Sciatic nerve (tissue), 2 donors: ENCODE data around the gene TM9SF4. TPM values are rescaled to one million over a fixed set of nuclear protein-coding genes. Genes with fewer than 3 reads are reported as not detected.
A peak's percentile ranks its signal among the peaks of the same experiment; 100 is the strongest.
"Not testable (repeated sequence)": the region's sequence is repeated elsewhere in the genome, so short reads cannot be mapped to it uniquely, and the experiment has no call there.

Source experiments
- ATAC-seq: fragments of 200-7000 bp; cut with Tn5 transposase; one replicate; pipeline ENCODE4 v1.9.1; 2020; ENCODE audit warnings: mild to moderate bottlenecking, moderate library complexity
- DNase-seq: peaks from one replicate; pipeline ENCODE4 v3.0.0-alpha.2; 2020; ENCODE audit warnings: low spot score
- intact Hi-C: fragments of 100-400 bp; cut with DNase I; formaldehyde crosslinking; loops from one replicate; pipeline ENCODE4 v1.14.2; 2022
- total RNA-seq: library from RNA; stranded (reverse); fragmentation: NEBNext Ultra II Directional; extraction: Animal tissue kit (Norgen Biotek cat#: 25700); gene quantifications from one replicate; pipeline ENCODE4 v1.2.1, GENCODE V29; 2021
- donor health status: DM: no; HTN: no; CAD: no.
- donor health status: DM: no; HTN: no; CAD: no.

Gene TM9SF4
- total RNA-seq, 1 donor from 2014 or later = 42.9 TPM

DNA sequence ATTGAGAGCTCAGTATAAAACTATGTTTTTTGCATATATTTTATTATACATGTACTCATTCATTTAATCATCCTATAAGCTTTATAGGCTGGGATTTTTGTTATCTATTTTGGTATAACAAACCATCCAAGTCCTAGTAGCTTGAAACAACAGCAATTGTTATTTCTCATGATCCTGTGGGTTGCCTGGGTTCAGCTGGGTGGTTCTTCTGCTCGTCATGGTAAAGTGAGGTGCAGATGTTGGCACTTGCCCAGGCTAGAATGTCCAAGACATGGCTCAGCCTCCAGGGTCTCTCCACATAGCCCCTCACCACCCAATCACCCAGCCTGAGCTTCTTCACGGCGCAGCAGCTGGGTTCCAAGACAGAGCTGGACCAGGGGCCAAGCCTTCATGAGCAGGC, 20.8 kb upstream of the TM9SF4 start:
- no peak for DNase-seq
- intact Hi-C loops = no loop called here

DNA sequence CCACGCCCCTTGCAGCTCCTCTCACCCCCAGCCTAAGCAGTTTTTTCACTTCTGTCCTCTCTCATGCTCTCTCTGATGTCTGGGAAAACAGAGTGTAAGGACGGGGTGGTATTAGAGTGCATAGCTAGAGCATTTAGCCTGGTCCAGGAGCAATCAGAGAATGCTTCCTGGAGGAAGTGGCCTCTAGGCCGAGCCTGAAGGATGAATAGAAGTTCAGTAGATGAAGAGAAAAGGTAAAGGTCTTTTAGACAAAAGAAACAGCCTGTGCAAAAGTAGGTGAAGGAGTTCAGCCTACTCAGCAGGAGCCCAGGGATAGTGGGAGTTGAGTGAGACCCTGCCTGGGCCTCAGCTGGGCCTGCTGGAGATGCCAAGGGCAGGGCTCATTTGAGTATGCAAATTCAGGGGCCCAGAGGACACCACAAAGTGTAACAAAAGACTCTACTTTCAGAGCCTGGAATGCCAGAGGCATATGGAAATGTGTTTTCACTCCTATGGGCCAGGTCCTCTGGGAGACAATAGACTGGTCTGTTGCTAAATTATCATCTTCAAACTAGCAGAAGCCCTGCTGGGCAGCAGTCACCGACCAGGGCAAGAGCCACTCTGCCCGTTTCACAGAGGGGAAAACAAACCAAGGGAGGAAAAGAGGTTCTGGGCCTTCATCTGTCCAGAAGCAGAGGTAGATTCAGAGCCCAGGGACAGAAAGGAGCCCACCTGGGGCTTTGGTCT, 19.7 kb upstream of the TM9SF4 start:
- intact Hi-C loops = no loop called here
- DNase-seq (no peak), ATAC-seq (no peak)

More for the DNA sequence above, 20.8 kb upstream of the TM9SF4 start:
- ATAC-seq = no peak

- ATAC-seq = peak; percentile 79
- intact Hi-C loops = no loop called here
- DNase-seq = peak; percentile 87
Observed at GRCh38 chr20:32091888-32092346, 17.6 kb upstream of the TM9SF4 start.

- intact Hi-C loops = no loop called here
- ATAC-seq = no peak
- DNase-seq = peak; percentile 47
Observed at GRCh38 chr20:32098786-32099185, 10.7 kb upstream of the TM9SF4 start.

GRCh38 chr20:32108814-32109391, 611 bp upstream of the TM9SF4 start:
- DNase-seq (no peak), ATAC-seq (no peak)
- intact Hi-C loops = no loop called here

GRCh38 chr20:32110173-32110704, 725 bp downstream of the TM9SF4 start:
- DNase-seq (no peak), ATAC-seq (no peak)
- intact Hi-C loops = no loop called here

DNA sequence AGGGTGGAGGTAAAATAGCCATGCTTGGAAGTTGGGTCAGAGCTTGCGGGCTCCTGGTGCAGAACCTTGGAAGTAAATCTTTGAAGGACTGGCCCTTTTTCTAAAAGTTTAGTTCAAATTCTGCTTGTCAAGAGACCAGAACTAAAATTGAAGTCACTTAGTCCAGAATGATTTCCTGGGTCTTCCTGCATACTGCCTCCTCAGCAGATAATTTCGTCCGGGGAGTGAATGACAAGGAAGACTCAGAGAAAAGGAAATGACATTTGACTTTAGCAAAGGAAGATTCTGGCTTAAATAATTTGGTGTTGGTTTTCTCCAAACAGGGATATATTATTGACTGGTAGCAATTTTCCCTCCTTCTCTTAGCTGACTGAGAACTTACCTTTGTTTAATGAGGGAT, 1.2 kb downstream of the TM9SF4 start:
- no peak for DNase-seq
- intact Hi-C loops = no loop called here
- no peak for ATAC-seq

GRCh38 chr20:32111156-32111686, 1.7 kb downstream of the TM9SF4 start:
- DNase-seq = no peak
- intact Hi-C loops = no loop called here
- ATAC-seq = no peak

- intact Hi-C loops = no loop called here
- ATAC-seq = no peak
Observed at GRCh38 chr20:32111753-32112152, 2.2 kb downstream of the TM9SF4 start.

DNA sequence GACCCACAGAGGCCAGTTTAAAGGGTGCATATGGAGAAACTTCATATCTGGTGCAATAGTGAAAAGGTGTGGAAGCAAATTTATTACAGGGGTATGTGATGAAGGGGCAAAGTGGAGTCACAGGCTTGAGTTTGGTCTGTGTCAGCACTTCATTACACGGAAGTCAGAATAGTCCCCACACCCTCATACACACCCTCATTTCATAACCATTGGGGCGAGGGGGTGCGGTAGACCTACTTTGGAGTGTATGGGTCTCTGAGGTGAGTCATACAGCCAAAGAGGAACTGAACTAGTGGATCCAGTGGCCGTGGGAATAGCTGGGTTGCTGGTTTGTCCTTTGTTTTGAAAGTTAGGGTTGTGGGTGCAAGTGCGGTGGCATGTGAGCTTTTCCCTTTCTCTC, 3.3 kb downstream of the TM9SF4 start:
- DNase-seq = no peak
- no peak for ATAC-seq

More at GRCh38 chr20:32111753-32112152, 2.2 kb downstream of the TM9SF4 start:
- no peak for DNase-seq

DNA sequence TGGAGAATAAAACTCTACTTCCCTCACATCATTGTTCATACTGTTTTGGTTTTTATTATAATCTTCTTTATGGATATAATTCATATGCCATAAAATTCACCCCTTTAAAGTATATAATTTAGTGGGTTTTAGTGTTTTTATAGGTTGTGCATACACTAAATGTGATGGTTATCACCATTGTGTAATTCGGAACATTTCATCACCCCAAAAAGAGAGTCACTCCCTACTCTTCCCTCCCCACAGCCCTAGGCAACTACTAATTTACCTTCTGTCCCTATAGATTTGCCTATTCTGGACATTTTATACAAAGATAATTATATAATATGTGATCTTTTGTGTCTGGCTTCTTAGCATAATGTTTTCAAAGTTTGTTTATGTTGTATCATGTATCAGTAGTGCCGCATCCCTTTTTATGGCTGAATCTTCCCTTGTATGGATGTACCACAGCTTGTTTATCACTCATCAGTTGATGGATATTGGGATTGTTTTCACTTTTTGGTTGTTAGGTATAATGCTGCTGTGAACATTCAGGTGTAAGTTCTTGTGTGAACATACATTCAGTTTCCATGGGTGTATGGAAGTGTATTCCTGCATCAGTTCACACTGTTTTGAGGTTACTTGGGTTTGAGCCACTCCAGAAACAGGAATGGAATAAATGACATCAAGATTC, 4.2 kb downstream of the TM9SF4 start:
- ATAC-seq (no peak), DNase-seq (no peak)
- intact Hi-C loops = no loop called here

More for the DNA sequence above, 3.3 kb downstream of the TM9SF4 start:
- intact Hi-C loops = no loop called here

- ATAC-seq (no peak), DNase-seq (no peak)
- intact Hi-C loops = no loop called here
Observed at GRCh38 chr20:32114305-32114960, 4.9 kb downstream of the TM9SF4 start.

DNA sequence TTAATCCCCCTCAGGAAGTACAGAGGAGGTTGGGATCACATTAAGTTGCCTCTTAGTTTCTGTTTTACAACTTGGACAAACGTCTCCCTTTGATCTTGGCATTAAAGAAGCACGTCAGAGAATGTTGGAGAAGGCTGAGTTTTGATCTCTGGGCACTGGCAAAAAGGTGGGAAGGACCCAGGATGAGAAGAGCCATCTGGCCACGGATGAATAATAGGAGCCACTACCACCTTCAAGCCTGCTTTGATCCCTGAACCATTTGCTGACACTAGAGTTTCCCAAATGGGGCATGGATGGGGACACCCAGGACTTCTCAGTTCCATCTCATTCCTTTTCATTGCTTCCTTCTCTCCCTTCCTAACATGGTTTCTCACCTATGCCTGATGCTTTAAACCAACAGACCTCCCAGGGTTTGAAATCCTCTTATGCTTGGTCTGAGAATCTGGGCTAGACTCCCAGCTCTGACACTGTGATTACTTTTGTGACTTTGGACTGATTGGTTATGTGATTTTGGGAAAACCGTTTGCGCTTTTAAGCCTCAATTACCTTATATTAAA, 5.8 kb downstream of the TM9SF4 start:
- DNase-seq (no peak), ATAC-seq (no peak)
- intact Hi-C loops = no loop called here

DNA sequence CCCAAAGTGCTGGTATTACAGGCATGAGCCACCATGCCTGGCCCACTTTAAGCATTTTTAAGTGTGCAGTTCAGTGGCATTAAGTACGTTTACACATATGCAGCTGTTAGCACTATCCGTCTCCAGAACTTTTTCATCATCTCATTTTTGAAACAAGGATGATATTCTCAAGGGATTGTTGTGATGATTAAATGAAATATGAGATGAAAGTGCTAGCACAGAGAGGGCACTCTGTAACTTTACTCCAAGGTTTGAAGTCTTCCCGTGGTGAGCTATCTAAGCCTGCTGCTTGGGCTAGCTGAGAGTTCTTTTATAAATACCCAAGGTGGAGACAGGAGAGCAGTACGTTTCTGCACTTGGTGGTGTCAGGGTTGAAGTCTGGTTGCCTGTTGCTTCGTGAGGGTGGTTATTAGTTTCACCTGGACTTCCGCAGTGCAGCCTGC, 6.6 kb downstream of the TM9SF4 start:
- DNase-seq (no peak), ATAC-seq (no peak)
- intact Hi-C loops = no loop called here

GRCh38 chr20:32116796-32117195, 7.3 kb downstream of the TM9SF4 start:
- ATAC-seq = not testable (repeated sequence)

DNA sequence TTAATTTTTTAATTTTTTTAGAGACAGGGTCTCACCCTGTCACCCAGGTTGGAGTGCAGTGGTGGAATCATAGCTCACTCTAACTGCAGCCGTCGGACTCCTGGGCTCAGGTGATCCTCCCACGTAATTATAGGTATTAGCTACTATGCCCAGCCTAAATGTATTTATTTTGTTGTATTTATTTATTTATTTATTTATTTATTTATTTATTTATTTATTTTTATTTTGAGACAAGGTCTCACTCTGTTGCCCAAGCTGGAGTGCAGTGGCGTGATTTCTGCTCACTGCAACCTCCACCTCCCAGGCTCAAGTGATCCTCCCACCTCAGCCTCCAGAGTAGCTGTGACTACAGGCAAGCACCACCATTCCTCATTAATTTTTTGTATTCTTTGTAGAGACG, 8.9 kb downstream of the TM9SF4 start:
- intact Hi-C loops, DNase-seq, ATAC-seq: not testable (repeated sequence)

More at GRCh38 chr20:32116796-32117195, 7.3 kb downstream of the TM9SF4 start:
- DNase-seq, intact Hi-C loops: not testable (repeated sequence)

DNA sequence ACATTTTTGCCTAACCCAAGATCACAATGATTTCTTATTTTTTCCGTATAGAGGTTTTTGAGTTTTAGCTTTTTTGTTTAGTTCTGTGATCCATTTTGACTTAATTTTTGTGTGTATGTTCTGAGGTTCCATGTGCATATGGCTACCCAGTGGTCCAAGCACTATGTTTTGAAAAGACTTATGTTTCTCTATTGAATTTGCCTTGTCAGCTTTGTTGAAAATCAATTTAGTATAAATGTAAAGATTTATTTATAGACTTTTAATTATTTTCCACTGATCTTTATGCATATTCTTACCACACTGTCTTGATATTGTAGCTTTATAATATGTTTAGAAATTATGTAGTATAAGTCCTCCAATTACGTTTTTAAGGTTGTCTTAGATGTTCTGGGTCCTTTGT, 10.2 kb downstream of the TM9SF4 start:
- ATAC-seq = no peak
- intact Hi-C loops = no loop called here
- no peak for DNase-seq

DNA sequence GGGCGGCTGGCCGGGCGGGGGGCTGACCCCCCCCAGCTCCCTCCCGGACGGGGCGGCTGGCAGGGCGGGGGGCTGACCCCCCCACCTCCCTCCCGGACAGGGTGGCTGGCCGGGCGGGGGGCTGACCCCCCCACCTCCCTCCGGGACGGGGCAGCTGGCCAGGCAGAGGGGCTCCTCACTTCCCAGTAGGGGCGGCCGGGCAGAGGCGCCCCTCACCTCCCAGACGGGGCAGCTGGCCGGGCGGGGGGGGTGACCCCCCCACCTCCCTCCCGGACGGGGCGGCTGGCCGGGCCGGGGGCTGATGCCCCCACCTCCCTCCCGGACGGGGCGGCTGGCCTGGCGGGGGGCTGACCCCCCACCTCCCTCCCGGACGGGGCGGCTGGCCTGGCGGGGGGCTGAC, 12.4 kb downstream of the TM9SF4 start:
- DNase-seq, intact Hi-C loops, ATAC-seq: not testable (repeated sequence)

DNA sequence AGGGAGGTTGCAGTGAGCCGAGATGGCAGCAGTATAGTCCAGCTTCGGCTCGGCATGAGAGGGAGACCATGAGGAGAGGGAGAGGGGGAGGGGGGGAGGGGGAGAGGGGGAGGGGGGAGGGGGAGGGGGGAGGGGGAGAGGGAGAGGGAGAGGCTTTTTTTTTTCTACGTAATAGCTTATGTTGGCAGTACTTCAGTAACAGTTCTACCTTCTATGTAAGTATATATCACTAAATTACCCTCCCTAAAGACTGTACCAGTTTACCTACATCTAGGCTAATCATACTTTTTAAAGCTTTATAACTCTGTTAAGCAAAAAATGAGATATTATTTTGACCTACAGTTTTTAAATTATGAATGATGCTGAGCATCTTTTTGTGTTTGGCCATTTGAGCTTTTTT, 13.6 kb downstream of the TM9SF4 start:
- intact Hi-C loops = no loop called here
- ATAC-seq = no peak
- DNase-seq = no peak
